Stimulated activated naive B cell treated with anti-CD40 and anti-IgM and Interleukin-4, amounts not matched to agents 10 μg/mL and 1 μg/mL and 100 μg/mL, for 72 hours (primary cell): ENCODE data around the gene PTPRE.

Source experiments
- ATAC-seq, 2 donors: fragments of 150-1000 bp; cut with Tn5 transposase; replicated peaks; 2 replicates each; pipeline ENCODE4 v1.10.0; 2021; ENCODE audit warnings: moderate library complexity in 1 of 2
- DNase-seq: peaks from one replicate; pipeline ENCODE4 v3.0.0; 2021
- H3K27ac Mint-ChIP-seq: one replicate; pipeline ENCODE4 v1.8.0; 2022; ENCODE audit warnings: mild to moderate bottlenecking, mixed read lengths
- H3K27me3 Mint-ChIP-seq, 2 donors: one replicate each; pipeline ENCODE4 v1.8.0; 2022; ENCODE audit warnings: mixed read lengths in 2 of 2
- H3K36me3 Mint-ChIP-seq, 2 donors: one replicate each; pipeline ENCODE4 v1.8.0; 2022; ENCODE audit warnings: mixed read lengths in 2 of 2, mild to moderate bottlenecking in 1 of 2
- H3K4me1 Mint-ChIP-seq, 2 donors: one replicate each; pipeline ENCODE4 v1.8.0; 2022; ENCODE audit warnings: mixed read lengths in 2 of 2, mild to moderate bottlenecking in 1 of 2
- H3K4me3 Mint-ChIP-seq, 2 donors: one replicate each; pipeline ENCODE4 v1.8.0; 2022; ENCODE audit warnings: mild to moderate bottlenecking in 2 of 2, mixed read lengths in 2 of 2, moderate library complexity in 1 of 2
- H3K9me3 Mint-ChIP-seq, 2 donors: one replicate each; pipeline ENCODE4 v1.8.0; 2022; ENCODE audit warnings: mixed read lengths in 2 of 2, mild to moderate bottlenecking in 1 of 2

The PTPRE gene

DNA sequence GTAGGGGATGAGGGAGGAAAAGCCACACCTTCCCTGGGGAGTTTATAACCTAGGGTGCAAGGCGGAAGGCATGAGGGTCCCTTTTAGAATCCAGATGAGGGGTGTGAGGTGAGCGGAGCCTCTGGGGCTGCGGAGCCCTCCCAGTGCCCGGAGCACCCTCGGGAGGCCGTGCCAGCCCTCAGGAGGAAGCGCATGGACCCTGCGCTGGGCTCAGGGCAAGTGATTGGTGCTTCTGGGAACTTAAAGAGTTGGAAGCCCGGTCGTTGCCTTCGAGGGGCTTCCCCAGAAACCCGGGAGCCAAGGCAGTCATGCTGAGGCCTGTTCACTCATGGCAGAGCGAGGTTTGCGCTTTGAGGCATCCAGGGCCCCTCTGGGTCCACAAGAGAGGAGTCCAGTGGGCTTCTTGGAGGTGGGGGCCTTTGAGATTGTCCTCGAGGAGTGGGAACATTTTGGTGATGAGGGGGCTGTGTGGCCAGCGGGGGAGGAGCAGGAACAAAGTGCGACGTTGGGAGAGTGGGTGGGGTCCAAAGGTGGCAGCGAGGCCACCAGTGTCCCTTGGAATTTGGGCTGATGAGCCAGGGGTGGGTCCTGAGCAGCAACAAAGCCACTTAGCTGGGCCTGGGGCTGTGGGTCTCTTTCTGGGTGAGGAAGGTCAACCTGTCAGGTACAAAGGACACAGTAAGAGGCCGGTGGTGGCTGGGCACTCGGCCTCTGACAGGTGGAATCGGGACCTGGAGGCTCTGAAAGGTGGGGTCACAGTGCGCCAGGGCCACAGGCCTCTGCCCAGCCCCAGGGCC is 139.5 kb downstream of the PTPRE start:
- H3K4me1 Mint-ChIP-seq = peaks cover 50 to 66% of the 10 kb centered on the region in 2 donors
- no peaks in the 10 kb centered on the region for H3K27me3 Mint-ChIP-seq
- DNase-seq (no peak), ATAC-seq (no peak)
- H3K36me3 Mint-ChIP-seq = peaks cover 11 to 26% of the 10 kb centered on the region in 2 donors
- H3K4me3 Mint-ChIP-seq = peak overlapping the region; percentile 47 to 66
- no peaks in the 10 kb centered on the region for H3K9me3 Mint-ChIP-seq
- H3K27ac Mint-ChIP-seq = peak overlapping the region; percentile 89

- no peaks in the 10 kb centered on the region for H3K27me3 Mint-ChIP-seq
- H3K4me3 Mint-ChIP-seq = peak overlapping the region; percentile 92
- H3K36me3 Mint-ChIP-seq = peaks cover 13 to 31% of the 10 kb centered on the region in 2 donors
- peak overlapping the region; percentile 93 for H3K27ac Mint-ChIP-seq
- no peaks in the 10 kb centered on the region for H3K9me3 Mint-ChIP-seq
- ATAC-seq = no peak
- H3K4me1 Mint-ChIP-seq = peaks cover 51 to 72% of the 10 kb centered on the region in 2 donors
- no peak for DNase-seq
Measured at GRCh38 chr10:128046953-128047290, 140.0 kb downstream of the PTPRE start.

DNA sequence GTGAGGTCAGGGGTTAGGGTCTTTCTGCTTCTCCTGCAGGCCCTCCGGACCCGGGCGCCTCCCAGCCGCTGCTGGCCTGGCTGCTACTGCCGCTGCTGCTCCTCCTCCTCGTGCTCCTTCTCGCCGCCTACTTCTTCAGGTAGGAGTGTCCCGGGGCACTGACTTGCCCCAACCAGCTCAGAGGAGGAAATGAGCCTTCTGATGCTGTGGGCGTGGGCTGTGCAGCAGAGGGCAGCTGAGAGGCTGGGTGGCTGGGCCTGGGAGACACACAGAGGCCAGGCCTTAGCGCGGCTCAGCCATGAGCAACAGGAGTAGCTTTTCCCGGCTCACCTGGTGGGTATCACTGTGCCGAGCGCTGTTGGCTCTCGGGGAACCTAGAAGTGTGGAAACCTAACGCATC is 140.4 kb downstream of the PTPRE start:
- DNase-seq = peak; percentile 81
- Mint-ChIP-seq H3K4me3 (peak overlapping the region; percentile 92), H3K9me3 (no peaks in the 10 kb centered on the region), H3K36me3 (peaks cover 16 to 35% of the 10 kb centered on the region in 2 donors), H3K4me1 (peaks cover 51 to 74% of the 10 kb centered on the region in 2 donors), H3K27me3 (no peaks in the 10 kb centered on the region), H3K27ac (peak overlapping the region; percentile 93)
- ATAC-seq = peak; percentile 96

DNA sequence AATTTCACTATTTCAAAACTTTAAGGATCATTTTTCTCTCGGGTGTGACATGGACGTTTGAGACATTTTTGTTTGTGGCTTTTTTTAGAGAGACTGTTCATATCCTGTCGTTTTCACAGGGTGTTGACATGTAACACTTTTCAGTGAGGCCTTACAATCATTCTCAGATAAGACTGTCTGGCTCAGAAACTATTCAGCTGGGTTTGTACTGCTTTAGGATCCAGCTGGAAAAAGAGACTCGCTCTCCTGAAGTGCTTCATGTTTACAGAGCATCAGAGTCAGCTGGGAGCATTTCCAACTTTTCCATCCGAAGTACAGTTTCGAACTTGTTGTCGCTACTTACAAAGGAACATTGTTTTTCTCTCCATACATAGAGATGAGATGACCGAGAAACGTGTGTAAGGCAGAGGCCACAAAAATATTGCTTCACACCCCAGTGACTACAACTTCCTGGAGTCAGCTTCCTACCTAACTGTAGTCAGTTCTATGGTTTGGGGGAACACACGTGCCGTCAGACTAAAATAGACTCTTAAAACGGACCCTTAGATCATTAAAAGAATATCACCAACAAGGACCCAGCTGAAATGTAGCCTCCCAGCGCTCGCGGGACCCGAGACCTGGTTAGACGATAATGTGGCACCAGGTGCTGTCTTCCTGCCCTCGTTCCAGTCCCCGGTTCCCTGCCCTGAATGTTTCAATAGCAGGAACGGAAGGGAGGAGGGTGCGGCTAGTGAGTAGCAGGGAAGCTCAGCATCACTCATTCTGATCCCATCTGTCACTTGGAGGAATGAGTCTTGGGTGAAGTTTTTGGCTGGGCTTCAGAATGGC is 141.3 kb downstream of the PTPRE start:
- H3K4me1 Mint-ChIP-seq = peaks cover 51 to 74% of the 10 kb centered on the region in 2 donors
- peak in 1 of 2 donors; percentile 12 for ATAC-seq
- no peaks in the 10 kb centered on the region for H3K27me3 Mint-ChIP-seq
- peaks cover 23 to 42% of the 10 kb centered on the region in 2 donors for H3K36me3 Mint-ChIP-seq
- no peaks in the 10 kb centered on the region for H3K9me3 Mint-ChIP-seq
- H3K4me3 Mint-ChIP-seq = peak overlapping the region; percentile 92
- peak overlapping the region; percentile 93 for H3K27ac Mint-ChIP-seq
- DNase-seq = no peak

DNA sequence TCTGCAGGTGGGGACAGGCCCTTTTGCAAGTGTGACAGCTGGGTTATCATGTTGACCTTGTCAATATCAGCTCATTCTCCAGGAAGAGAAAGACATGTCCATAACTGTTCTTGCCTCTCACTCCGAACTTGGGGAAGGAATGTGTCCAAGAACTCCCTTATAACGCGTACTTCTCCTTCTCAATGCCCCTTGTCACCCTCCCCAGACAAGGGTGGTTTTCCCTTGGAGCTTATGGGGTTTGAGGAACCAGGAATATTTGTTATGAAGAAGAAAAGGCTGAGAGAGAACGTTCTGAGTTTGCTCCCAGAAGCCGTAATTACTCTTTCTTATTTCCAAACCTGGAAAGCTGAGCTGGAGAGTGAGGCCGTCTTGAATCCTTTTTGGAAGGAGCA is 141.9 kb downstream of the PTPRE start:
- H3K27me3 Mint-ChIP-seq = no peaks in the 10 kb centered on the region
- H3K9me3 Mint-ChIP-seq = no peaks in the 10 kb centered on the region
- H3K36me3 Mint-ChIP-seq = peaks cover 23 to 44% of the 10 kb centered on the region in 2 donors
- ATAC-seq (no peak), DNase-seq (no peak)
- peaks cover 51 to 74% of the 10 kb centered on the region in 2 donors for H3K4me1 Mint-ChIP-seq
- peak overlapping the region; percentile 92 for H3K4me3 Mint-ChIP-seq
- peak overlapping the region; percentile 93 for H3K27ac Mint-ChIP-seq

DNA sequence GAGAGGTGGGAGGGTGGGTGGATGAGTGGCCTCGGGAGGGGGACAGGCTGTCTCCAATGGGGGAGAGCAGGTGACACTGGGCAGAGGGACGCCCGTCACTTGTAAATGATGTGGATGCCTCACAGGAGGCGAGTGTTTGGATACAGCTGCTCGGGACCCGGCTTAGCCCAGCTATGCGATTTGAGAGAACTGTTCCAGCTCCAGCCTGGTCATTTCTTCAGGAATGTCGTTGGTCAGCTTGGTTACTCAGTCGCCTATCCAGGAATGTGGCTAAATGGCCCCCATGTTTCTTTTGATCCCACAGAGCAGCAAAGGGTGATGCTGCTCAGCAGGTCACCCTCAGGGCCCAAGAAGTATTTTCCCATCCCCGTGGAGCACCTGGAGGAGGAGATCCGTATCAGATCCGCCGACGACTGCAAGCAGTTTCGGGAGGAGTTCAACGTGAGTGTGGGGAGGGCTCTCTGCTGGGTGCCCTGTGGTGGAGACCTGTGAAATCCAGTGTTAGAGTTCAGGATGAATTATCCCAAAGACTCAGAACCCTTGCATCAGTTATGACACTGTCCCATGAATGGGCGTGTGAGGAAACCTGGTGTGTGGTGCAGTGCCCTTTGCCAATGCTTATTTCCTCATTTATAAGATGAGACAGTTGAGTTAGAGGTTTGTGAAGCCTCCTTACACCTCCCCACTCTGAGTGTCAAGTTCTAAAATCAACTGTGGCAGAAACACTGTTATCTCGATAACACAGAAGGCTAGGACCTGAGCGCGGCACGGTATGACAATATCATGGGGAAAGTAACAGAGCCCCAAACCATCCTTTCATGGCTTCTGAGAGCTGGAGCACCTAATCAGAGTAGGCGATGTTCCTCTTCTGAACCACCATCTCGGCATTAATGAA is 142.6 kb downstream of the PTPRE start:
- ATAC-seq = peak; percentile 26 to 43
- peaks cover 23 to 47% of the 10 kb centered on the region in 2 donors for H3K36me3 Mint-ChIP-seq
- no peaks in the 10 kb centered on the region for H3K27me3 Mint-ChIP-seq
- peaks cover 51 to 74% of the 10 kb centered on the region in 2 donors for H3K4me1 Mint-ChIP-seq
- H3K4me3 Mint-ChIP-seq = peak overlapping the region; percentile 92
- H3K27ac Mint-ChIP-seq = peak overlapping the region; percentile 31
- H3K9me3 Mint-ChIP-seq = no peaks in the 10 kb centered on the region
- DNase-seq = no peak

DNA sequence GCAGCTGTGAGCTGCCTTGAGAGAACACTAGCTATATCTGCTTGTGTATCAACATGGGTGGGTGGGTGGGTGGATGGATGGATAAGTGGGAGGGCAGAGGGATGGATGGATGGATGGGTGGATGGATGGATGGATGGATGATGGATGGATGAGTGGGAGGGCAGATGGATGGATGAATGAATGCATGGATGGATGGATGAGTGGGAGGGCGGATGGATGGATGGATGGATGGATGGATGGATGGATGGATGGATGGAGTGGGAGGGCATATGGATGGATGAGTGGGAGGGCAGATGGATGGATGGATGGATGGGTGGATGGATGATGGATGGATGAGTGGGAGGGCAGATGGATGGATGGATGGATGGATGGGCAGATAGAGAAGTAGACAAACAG is 143.2 kb downstream of the PTPRE start:
- Mint-ChIP-seq H3K4me1 (peaks cover 48 to 73% of the 10 kb centered on the region in 2 donors), H3K36me3 (peaks cover 27 to 52% of the 10 kb centered on the region in 2 donors), H3K9me3 (no peaks in the 10 kb centered on the region), H3K27me3 (no peaks in the 10 kb centered on the region), H3K4me3 (peak overlapping the region; percentile 33 to 63), H3K27ac (no peak overlapping the region)
- no peak for DNase-seq
- no peak for ATAC-seq

- H3K9me3 Mint-ChIP-seq = no peaks in the 10 kb centered on the region
- H3K4me3 Mint-ChIP-seq = peak overlapping the region in 1 of 2 donors; percentile 63
- DNase-seq (no peak), ATAC-seq (peak; percentile 28 to 31)
- H3K27ac Mint-ChIP-seq = peak overlapping the region; percentile 27
- H3K4me1 Mint-ChIP-seq = peaks cover 40 to 65% of the 10 kb centered on the region in 2 donors
- peaks cover 35 to 60% of the 10 kb centered on the region in 2 donors for H3K36me3 Mint-ChIP-seq
- no peaks in the 10 kb centered on the region for H3K27me3 Mint-ChIP-seq
Measured at GRCh38 chr10:128050936-128051335, 144.0 kb downstream of the PTPRE start.

DNA sequence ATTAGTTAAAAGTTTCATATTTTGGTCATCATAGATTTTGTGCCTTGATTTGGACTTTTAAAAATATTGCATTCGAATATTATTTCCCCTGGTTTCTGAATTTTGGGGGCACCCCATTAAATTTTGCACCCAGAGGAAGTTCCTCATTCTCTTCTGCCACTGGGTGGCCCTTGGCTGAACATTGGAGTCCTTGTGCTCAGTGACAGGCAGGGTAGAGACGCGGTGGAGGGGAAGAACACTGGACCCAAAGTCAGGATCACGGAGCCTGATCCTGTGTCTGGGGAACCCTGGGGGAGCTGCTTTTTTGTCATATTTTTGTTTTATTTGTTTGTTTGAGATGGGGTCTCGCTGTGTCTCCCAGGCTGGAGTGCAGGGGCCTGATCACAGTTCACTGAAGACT is 144.6 kb downstream of the PTPRE start:
- Mint-ChIP-seq H3K4me1 (peaks cover 34 to 59% of the 10 kb centered on the region in 2 donors), H3K36me3 (peaks cover 42 to 66% of the 10 kb centered on the region in 2 donors), H3K27ac (no peak overlapping the region), H3K27me3 (no peaks in the 10 kb centered on the region), H3K9me3 (no peaks in the 10 kb centered on the region), H3K4me3 (no peak overlapping the region)
- ATAC-seq (no peak), DNase-seq (no peak)

- peaks cover 53 to 71% of the 10 kb centered on the region in 2 donors for H3K36me3 Mint-ChIP-seq
- peaks cover 32 to 51% of the 10 kb centered on the region in 2 donors for H3K4me1 Mint-ChIP-seq
- H3K27me3 Mint-ChIP-seq = no peaks in the 10 kb centered on the region
- no peak overlapping the region for H3K27ac Mint-ChIP-seq
- ATAC-seq = no peak
- no peak overlapping the region for H3K4me3 Mint-ChIP-seq
- no peaks in the 10 kb centered on the region for H3K9me3 Mint-ChIP-seq
- DNase-seq = no peak
Measured at GRCh38 chr10:128052696-128053095, 145.8 kb downstream of the PTPRE start.

DNA sequence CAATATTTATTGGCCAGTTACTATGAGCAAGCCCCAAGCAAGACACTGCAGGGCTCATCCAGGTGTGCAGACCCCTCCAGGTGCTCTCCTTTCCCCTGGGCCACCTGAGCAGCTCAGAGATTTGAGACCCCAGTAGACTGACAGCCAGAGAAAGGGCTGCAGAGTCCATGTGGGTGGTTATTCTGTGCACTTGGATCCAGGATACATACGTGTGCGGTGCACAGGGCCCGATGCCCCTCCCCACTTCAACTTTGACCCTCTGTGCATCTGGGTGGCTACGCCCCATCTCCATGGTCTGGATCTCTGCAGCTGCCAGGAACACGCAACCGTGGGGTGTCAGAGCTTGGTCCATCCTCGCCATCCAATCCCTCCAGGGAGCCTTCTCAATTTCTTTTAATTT is 146.5 kb downstream of the PTPRE start:
- DNase-seq = no peak
- peaks cover 31 to 51% of the 10 kb centered on the region in 2 donors for H3K4me1 Mint-ChIP-seq
- H3K27me3 Mint-ChIP-seq = no peaks in the 10 kb centered on the region
- H3K27ac Mint-ChIP-seq = no peak overlapping the region
- H3K9me3 Mint-ChIP-seq = no peaks in the 10 kb centered on the region
- ATAC-seq = no peak
- peaks cover 58 to 76% of the 10 kb centered on the region in 2 donors for H3K36me3 Mint-ChIP-seq
- no peak overlapping the region for H3K4me3 Mint-ChIP-seq

DNA sequence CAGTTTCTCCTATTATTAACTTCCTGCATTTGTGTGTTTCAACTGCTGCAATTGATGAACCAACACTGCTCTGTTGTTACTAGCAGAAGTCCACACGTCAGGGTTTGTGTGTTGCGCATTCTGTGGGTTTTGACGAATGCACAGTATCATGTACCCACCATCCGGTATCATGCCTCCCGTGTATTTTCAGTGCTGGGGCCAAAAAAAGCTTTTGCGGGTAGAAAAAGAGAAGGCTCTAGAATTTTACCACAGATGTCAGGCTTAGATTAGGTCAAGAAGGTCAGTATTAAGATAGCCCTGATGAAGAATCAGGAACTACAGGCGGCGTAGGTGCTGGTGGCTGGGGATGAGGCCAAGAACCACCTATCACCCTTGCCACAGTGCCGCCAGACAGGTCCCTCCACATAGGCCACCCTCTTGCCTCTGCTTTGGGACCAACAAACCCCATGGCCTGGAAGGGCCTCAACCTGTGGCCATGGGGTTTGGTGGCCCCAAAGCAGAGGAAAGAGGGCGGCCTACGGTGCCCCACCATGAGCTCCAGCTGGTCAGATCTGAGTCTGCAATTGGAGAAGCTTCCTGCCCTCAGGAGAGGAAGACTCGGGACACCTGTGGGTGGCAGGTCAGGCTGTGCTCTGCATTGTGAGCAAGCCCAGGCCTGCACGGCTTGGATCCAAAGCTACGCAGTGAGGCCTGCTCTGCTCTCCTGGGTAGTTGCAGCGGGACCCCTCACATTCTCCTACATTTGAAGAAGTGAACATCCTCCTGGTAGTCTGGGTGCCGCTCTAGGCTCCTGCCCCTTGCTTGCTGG is 147.5 kb downstream of the PTPRE start:
- Mint-ChIP-seq H3K27ac (no peak overlapping the region), H3K4me1 (peaks cover 28 to 51% of the 10 kb centered on the region in 2 donors), H3K4me3 (no peak overlapping the region), H3K9me3 (no peaks in the 10 kb centered on the region), H3K36me3 (peaks cover 62 to 72% of the 10 kb centered on the region in 2 donors), H3K27me3 (no peaks in the 10 kb centered on the region)
- DNase-seq (no peak), ATAC-seq (no peak)
